MM.1S (cell line): ENCODE measurements around the gene APH1B.

ENCODE experiments used
- DNase-seq: peaks from one replicate; pipeline ENCODE4 v3.0.0-alpha.2; 2015
- H2AFZ ChIP-seq: fragments of 300-600 bp; sonication (generic); 2 replicates; pipeline ENCODE4 v1.6.0; 2016; ENCODE audit warnings: antibody characterized with exemption, low read length
- H3F3A ChIP-seq: fragments of 300-600 bp; sonication (generic); 2 replicates; pipeline ENCODE4 v1.6.1; 2016; ENCODE audit warnings: mild to moderate bottlenecking, antibody characterized with exemption, low read length, moderate library complexity, mixed read lengths; ENCODE audit not compliant: insufficient read depth
- H3K27ac ChIP-seq: fragments of 300-600 bp; sonication (generic); 2 replicates; pipeline ENCODE4 v1.5.1; 2016; ENCODE audit warnings: mild to moderate bottlenecking, low read length
- H3K27me3 ChIP-seq: fragments of 300-600 bp; sonication (generic); replicated peaks from 2 replicates; pipeline ENCODE4 v1.6.0; 2016; ENCODE audit warnings: low read length; ENCODE audit not compliant: insufficient read depth
- H3K36me3 ChIP-seq: fragments of 300-600 bp; sonication (generic); replicated peaks from 2 replicates; pipeline ENCODE4 v1.6.1; 2016; ENCODE audit warnings: mild to moderate bottlenecking, low read length, mixed read lengths; ENCODE audit not compliant: insufficient read depth
- H3K4me1 ChIP-seq: fragments of 300-600 bp; sonication (generic); 2 replicates; pipeline ENCODE4 v1.6.1; 2016; ENCODE audit warnings: low read length, mixed read lengths
- H3K4me2 ChIP-seq: fragments of 300-600 bp; sonication (generic); 2 replicates; pipeline ENCODE4 v1.6.0; 2016; ENCODE audit warnings: low read depth, low read length
- H3K4me3 ChIP-seq: fragments of 300-600 bp; sonication (generic); 2 replicates; pipeline ENCODE4 v1.5.1; 2016; ENCODE audit warnings: low read length, mixed read lengths
- H3K79me2 ChIP-seq: fragments of 300-600 bp; sonication (generic); 2 replicates; pipeline ENCODE4 v1.6.1; 2016; ENCODE audit warnings: mixed run types, low read length, mixed read lengths
- H3K9ac ChIP-seq: fragments of 300-600 bp; sonication (generic); 2 replicates; pipeline ENCODE4 v1.6.1; 2016; ENCODE audit warnings: low read length, mixed read lengths
- H3K9me2 ChIP-seq: fragments of 300-600 bp; sonication (generic); replicated peaks from 2 replicates; pipeline ENCODE4 v1.6.1; 2016; ENCODE audit warnings: mild to moderate bottlenecking, low read length, mixed read lengths; ENCODE audit not compliant: insufficient read depth
- H3K9me3 ChIP-seq: fragments of 300-600 bp; sonication (generic); replicated peaks from 2 replicates; pipeline ENCODE4 v1.6.1; 2016; ENCODE audit warnings: mild to moderate bottlenecking, low read length, mixed read lengths; ENCODE audit not compliant: insufficient read depth
- H4K20me1 ChIP-seq: fragments of 300-600 bp; sonication (generic); 2 replicates; pipeline ENCODE4 v1.6.1; 2016; ENCODE audit warnings: mild to moderate bottlenecking, low read length, moderate library complexity, mixed read lengths; ENCODE audit not compliant: insufficient read depth
- CTCF ChIP-seq: fragments of 300-600 bp; sonication (generic); IDR thresholded peaks from 2 replicates; pipeline ENCODE4 v1.5.1; 2016; ENCODE audit warnings: antibody characterized with exemption, low read length, mixed read lengths
- EZH2 ChIP-seq: fragments of 300-600 bp; sonication (generic); optimal IDR thresholded peaks from 2 replicates; pipeline ENCODE3; 2017; ENCODE audit warnings: low read depth, mild to moderate bottlenecking, antibody characterized with exemption, low read length, mixed read lengths
- EZH2phosphoT487 ChIP-seq: fragments of 300-600 bp; sonication (generic); IDR thresholded peaks from 2 replicates; pipeline ENCODE4 v1.6.1; 2018; ENCODE audit warnings: antibody characterized with exemption, low read length

APH1B gene

GRCh38 chr15:63264688-63265293, 12.6 kb upstream of the APH1B start:
- Histone ChIP-seq H3K79me2 (no peaks in the 10 kb centered on the region), H2AFZ (no peak overlapping the region), H3K9me2 (no peaks in the 10 kb centered on the region), H3K4me1 (no peaks in the 10 kb centered on the region), H3K36me3 (no peaks in the 10 kb centered on the region), H3K9me3 (no peaks in the 10 kb centered on the region), H3K4me2 (no peak overlapping the region), H3F3A (no peaks in the 10 kb centered on the region), H3K27me3 (no peaks in the 10 kb centered on the region), H3K4me3 (no peak overlapping the region), H3K9ac (no peak overlapping the region), H3K27ac (no peak overlapping the region), H4K20me1 (no peaks in the 10 kb centered on the region)
- TF ChIP-seq EZH2 (no peak), CTCF (no peak), EZH2phosphoT487 (no peak)
- no peak for DNase-seq

- Histone ChIP-seq H3K79me2 (no peaks in the 10 kb centered on the region), H3K27ac (no peak overlapping the region), H3K4me1 (peaks cover 2% of the 10 kb centered on the region; the same call in 1 of the 2 replicates), H3F3A (peaks cover 6% of the 10 kb centered on the region; the same call in 1 of the 2 replicates), H4K20me1 (no peaks in the 10 kb centered on the region), H3K27me3 (peaks cover 16% of the 10 kb centered on the region), H3K9ac (no peak overlapping the region), H3K4me2 (no peak overlapping the region), H3K36me3 (no peaks in the 10 kb centered on the region), H3K4me3 (no peak overlapping the region), H3K9me2 (no peaks in the 10 kb centered on the region), H2AFZ (no peak overlapping the region), H3K9me3 (no peaks in the 10 kb centered on the region)
- no peak for TF ChIP-seq EZH2
- TF ChIP-seq EZH2phosphoT487 = no peak
- no peak for TF ChIP-seq CTCF
- no peak for DNase-seq
Measured at GRCh38 chr15:63274427-63274826, 3.0 kb upstream of the APH1B start.

- peak overlapping the region; percentile 58 for H3K9ac ChIP-seq
- no peaks in the 10 kb centered on the region for H3K36me3 ChIP-seq
- peaks cover 16% of the 10 kb centered on the region for H3K27me3 ChIP-seq
- H3K9me2 ChIP-seq = no peaks in the 10 kb centered on the region
- H3K79me2 ChIP-seq = no peaks in the 10 kb centered on the region
- DNase-seq = no peak
- no peaks in the 10 kb centered on the region for H4K20me1 ChIP-seq
- peak overlapping the region; percentile 89 for H3K4me2 ChIP-seq
- no peak overlapping the region for H3K27ac ChIP-seq
- H3F3A ChIP-seq = peaks cover 6% of the 10 kb centered on the region; the same call in 1 of the 2 replicates
- peaks cover 2% of the 10 kb centered on the region; the same call in 1 of the 2 replicates for H3K4me1 ChIP-seq
- peak overlapping the region; percentile 92 for H2AFZ ChIP-seq
- H3K9me3 ChIP-seq = no peaks in the 10 kb centered on the region
- peak overlapping the region; percentile 71 for H3K4me3 ChIP-seq
- no peak for TF ChIP-seq EZH2
- TF ChIP-seq EZH2phosphoT487 = no peak
- TF ChIP-seq CTCF = no peak
Measured at GRCh38 chr15:63276342-63277037, 915 bp upstream of the APH1B start.
